Mammary epithelial cell (primary cell): ENCODE data around the gene TPX2.

Experiments
- EZH2 ChIP-seq: IDR thresholded peaks from 2 replicates; pipeline ENCODE4 v1.6.1; 2012; ENCODE audit warnings: low read length, inconsistent platforms, borderline replicate concordance
- TF ChIP-seq, protein P1 (sequence below), 2 donors: IDR thresholded peaks in 1 of 2; conservative IDR thresholded peaks in 1 of 2; 2 replicates each; pipeline ENCODE4 v1.5.1; 2011 to 2012; ENCODE audit warnings: inconsistent platforms in 2 of 2, low read length in 2 of 2, mild to moderate bottlenecking in 2 of 2, control low read depth in 1 of 2, low read depth in 1 of 2; ENCODE audit not compliant: insufficient read depth in 1 of 2; ENCODE audit errors: extremely low read depth in 1 of 2

GRCh38 chr20:31700747-31701146 lies 38.3 kb upstream of the TPX2 start:
- TF ChIP-seq, protein P1, sequence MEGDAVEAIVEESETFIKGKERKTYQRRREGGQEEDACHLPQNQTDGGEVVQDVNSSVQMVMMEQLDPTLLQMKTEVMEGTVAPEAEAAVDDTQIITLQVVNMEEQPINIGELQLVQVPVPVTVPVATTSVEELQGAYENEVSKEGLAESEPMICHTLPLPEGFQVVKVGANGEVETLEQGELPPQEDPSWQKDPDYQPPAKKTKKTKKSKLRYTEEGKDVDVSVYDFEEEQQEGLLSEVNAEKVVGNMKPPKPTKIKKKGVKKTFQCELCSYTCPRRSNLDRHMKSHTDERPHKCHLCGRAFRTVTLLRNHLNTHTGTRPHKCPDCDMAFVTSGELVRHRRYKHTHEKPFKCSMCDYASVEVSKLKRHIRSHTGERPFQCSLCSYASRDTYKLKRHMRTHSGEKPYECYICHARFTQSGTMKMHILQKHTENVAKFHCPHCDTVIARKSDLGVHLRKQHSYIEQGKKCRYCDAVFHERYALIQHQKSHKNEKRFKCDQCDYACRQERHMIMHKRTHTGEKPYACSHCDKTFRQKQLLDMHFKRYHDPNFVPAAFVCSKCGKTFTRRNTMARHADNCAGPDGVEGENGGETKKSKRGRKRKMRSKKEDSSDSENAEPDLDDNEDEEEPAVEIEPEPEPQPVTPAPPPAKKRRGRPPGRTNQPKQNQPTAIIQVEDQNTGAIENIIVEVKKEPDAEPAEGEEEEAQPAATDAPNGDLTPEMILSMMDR (conservative IDR thresholded peaks at IDR 0.05 in 1 of 2, IDR thresholded peaks at IDR 0.05 in 1 of 2; ENCODE audit: extremely low read depth in 1 of 2, insufficient read depth in 1 of 2, low read depth in 1 of 2, low read length in 2 of 2), result no peak
- no peak for TF ChIP-seq EZH2
